C4-2B (cell line): ENCODE data around the gene PDE6H.

ENCODE experiments used
- CTCF ChIP-seq: fragments of 450-650 bp; conservative IDR thresholded peaks from 2 replicates; pipeline ENCODE4 v1.5.1; 2017; ENCODE audit warnings: mild to moderate bottlenecking
- ZFX ChIP-seq: fragments of 450-650 bp; IDR thresholded peaks from 2 replicates; pipeline ENCODE4 v1.6.1; 2017

GRCh38 chr12:14993117-14993516 lies 20.3 kb downstream of the PDE6H start:
- no peak for TF ChIP-seq CTCF
- TF ChIP-seq ZFX = no peak
